SK-N-SH treated with all-trans-retinoic acid at 6 μM for 48 hours (cell line): ENCODE data around the gene ACOX3.

Experiments
- ATAC-seq: fragments of 200-7000 bp; cut with Tn5 transposase; 3 replicates; pipeline ENCODE4 v1.9.1; 2020; ENCODE audit warnings: mild to moderate bottlenecking, moderate library complexity
- ARNTL ChIP-seq: fragments of 450-650 bp; formaldehyde crosslinking; IDR thresholded peaks from 2 replicates; pipeline ENCODE4 v1.5.0; 2020; ENCODE audit warnings: low read depth, mild to moderate bottlenecking, moderate library complexity, borderline replicate concordance
- BACH2 ChIP-seq: fragments of 250-450 bp; sonication (Bioruptor Pico); IDR thresholded peaks from 2 replicates; pipeline ENCODE4 v1.9.0; 2021; ENCODE audit warnings: mild to moderate bottlenecking, borderline replicate concordance
- CSDC2 ChIP-seq: fragments of 250-450 bp; sonication (Bioruptor Pico); IDR thresholded peaks from 2 replicates; pipeline ENCODE4 v1.5.0; 2020; ENCODE audit warnings: mild to moderate bottlenecking, moderate library complexity
- ESRRG ChIP-seq: fragments of 250-450 bp; sonication (Bioruptor Pico); IDR thresholded peaks from 2 replicates; pipeline ENCODE4 v1.6.1; 2021; ENCODE audit warnings: mild to moderate bottlenecking
- GLIS3 ChIP-seq: fragments of 250-450 bp; sonication (Bioruptor Pico); IDR thresholded peaks from 2 replicates; pipeline ENCODE4 v1.5.0; 2020; ENCODE audit warnings: mild to moderate bottlenecking, moderate library complexity
- ISL1 ChIP-seq: fragments of 250-450 bp; sonication (Bioruptor Pico); IDR thresholded peaks from 2 replicates; pipeline ENCODE4 v2.1.2; 2022; ENCODE audit warnings: mild to moderate bottlenecking, moderate library complexity
- OSR1 ChIP-seq: fragments of 250-450 bp; sonication (Bioruptor Pico); IDR thresholded peaks from 2 replicates; pipeline ENCODE4 v1.8.0; 2022; ENCODE audit warnings: moderate library complexity, mild to moderate bottlenecking, inconsistent platforms
- PPARA ChIP-seq: fragments of 250-450 bp; sonication (Bioruptor Pico); IDR thresholded peaks from 2 replicates; pipeline ENCODE4 v1.5.0; 2020; ENCODE audit warnings: mild to moderate bottlenecking, borderline replicate concordance
- RARB ChIP-seq: fragments of 250-450 bp; sonication (Bioruptor Pico); IDR thresholded peaks from 2 replicates; pipeline ENCODE4 v1.8.0; 2021; ENCODE audit warnings: mild to moderate bottlenecking, moderate library complexity
- SNAI2 ChIP-seq: fragments of 250-450 bp; sonication (Bioruptor Pico); IDR thresholded peaks from 2 replicates; pipeline ENCODE4 v1.5.0; 2020; ENCODE audit warnings: mild to moderate bottlenecking, moderate library complexity
- TCF4 ChIP-seq: fragments of 250-450 bp; sonication (Bioruptor Pico); IDR thresholded peaks from 2 replicates; pipeline ENCODE4 v1.8.0; 2021; ENCODE audit warnings: mild to moderate bottlenecking, moderate library complexity, borderline replicate concordance
- TOX ChIP-seq: fragments of 250-450 bp; sonication (Bioruptor Pico); IDR thresholded peaks from 2 replicates; pipeline ENCODE4 v1.8.0; 2021; ENCODE audit warnings: mild to moderate bottlenecking, moderate library complexity, borderline replicate concordance
- ZFP3 ChIP-seq: fragments of 250-450 bp; sonication (Bioruptor Pico); IDR thresholded peaks from 2 replicates; pipeline ENCODE4 v1.5.0; 2020; ENCODE audit warnings: mild to moderate bottlenecking, moderate library complexity
- ZFP30 ChIP-seq: fragments of 450-650 bp; formaldehyde crosslinking; IDR thresholded peaks from 2 replicates; pipeline ENCODE4 v1.5.0; 2022; ENCODE audit warnings: mild to moderate bottlenecking, moderate library complexity
- ZNF565 ChIP-seq: fragments of 450-650 bp; formaldehyde crosslinking; conservative IDR thresholded peaks from 2 replicates; pipeline ENCODE4 v1.5.0; 2020; ENCODE audit warnings: low read depth, mild to moderate bottlenecking, moderate library complexity
- ZNF70 ChIP-seq: fragments of 450-650 bp; formaldehyde crosslinking; IDR thresholded peaks from 2 replicates; pipeline ENCODE4 v1.5.0; 2020; ENCODE audit warnings: mild to moderate bottlenecking, moderate library complexity
- ZNF8 ChIP-seq: fragments of 450-650 bp; formaldehyde crosslinking; IDR thresholded peaks from 2 replicates; pipeline ENCODE4 v1.5.0; 2020; ENCODE audit warnings: mild to moderate bottlenecking, moderate library complexity
- TF ChIP-seq, protein P1 (sequence below): fragments of 250-450 bp; sonication (Bioruptor Pico); IDR thresholded peaks from 2 replicates; pipeline ENCODE4 v1.5.1; 2020; ENCODE audit warnings: low read depth, mild to moderate bottlenecking, moderate library complexity
- TF ChIP-seq, protein P2 (sequence below): fragments of 250-450 bp; sonication (Bioruptor Pico); IDR thresholded peaks from 2 replicates; pipeline ENCODE4 v1.8.0; 2020; ENCODE audit warnings: mild to moderate bottlenecking, moderate library complexity, borderline replicate concordance
- TF ChIP-seq, protein P3 (sequence below): fragments of 250-450 bp; sonication (Bioruptor Pico); IDR thresholded peaks from 2 replicates; pipeline ENCODE4 v1.8.0; 2021; ENCODE audit warnings: low read depth, mild to moderate bottlenecking, moderate library complexity, borderline replicate concordance
- TF ChIP-seq, protein P4 (sequence below): fragments of 250-450 bp; sonication (Bioruptor Pico); IDR thresholded peaks from 2 replicates; pipeline ENCODE4 v1.5.0; 2020; ENCODE audit warnings: mild to moderate bottlenecking, moderate library complexity

The ACOX3 gene

DNA sequence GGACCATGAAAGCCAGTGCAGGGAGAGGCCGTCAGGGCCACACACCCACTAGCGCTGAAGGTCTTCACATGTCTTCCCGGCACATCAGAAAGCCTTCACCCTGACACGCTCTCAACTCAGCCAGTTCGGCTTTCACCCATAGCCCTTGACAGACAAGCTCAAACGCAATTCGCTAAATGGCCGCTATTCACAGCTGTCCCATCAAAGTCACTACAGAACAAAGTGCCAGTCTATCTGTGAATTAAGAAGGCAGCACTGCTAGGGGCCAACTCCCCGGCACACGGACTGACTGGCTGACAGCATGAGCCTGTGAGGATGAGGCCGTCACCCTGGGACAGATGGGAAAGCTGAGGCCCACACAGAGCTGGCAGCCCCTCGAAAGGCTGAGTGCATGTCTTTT is 45.7 kb downstream of the ACOX3 start:
- ATAC-seq: no peak
- TF ChIP-seq ZNF8 (CRISPR knock-in tag) (no peak), TOX (CRISPR knock-in tag) (no peak), PPARA (CRISPR knock-in tag) (no peak), TCF4 (no peak), OSR1 (CRISPR knock-in tag) (no peak), CSDC2 (CRISPR knock-in tag) (no peak), BACH2 (CRISPR knock-in tag) (no peak)

DNA sequence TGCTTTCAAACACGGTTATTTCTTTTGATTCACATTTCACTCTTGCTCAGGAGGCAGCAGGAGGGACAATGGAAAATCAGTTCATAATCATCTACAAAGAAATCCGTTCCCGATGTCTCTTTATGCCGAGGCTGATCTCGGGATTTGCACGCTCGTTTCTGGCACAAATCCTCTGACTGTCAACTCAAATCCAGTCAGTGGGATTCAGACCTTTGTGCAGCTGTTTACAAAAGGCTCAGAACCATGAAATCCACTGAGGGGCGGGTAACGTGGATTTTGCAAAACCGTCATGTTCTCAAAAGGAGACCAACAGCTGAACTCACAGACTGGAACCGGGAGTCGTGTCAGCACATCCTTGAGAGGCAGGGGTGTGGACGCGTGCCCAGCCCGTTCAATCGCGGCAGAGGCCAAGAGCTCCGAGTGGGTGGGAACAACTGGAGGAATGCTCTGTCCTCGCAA is 46.4 kb downstream of the ACOX3 start:
- TF ChIP-seq TCF4 (no peak), GLIS3 (no peak), PPARA (CRISPR knock-in tag) (no peak), ARNTL (CRISPR knock-in tag) (no peak), ISL1 (CRISPR knock-in tag) (no peak), CSDC2 (CRISPR knock-in tag) (no peak), ZNF8 (CRISPR knock-in tag) (no peak), BACH2 (CRISPR knock-in tag) (no peak), ESRRG (CRISPR knock-in tag) (no peak), SNAI2 (CRISPR knock-in tag) (no peak)
- TF ChIP-seq, protein P1, sequence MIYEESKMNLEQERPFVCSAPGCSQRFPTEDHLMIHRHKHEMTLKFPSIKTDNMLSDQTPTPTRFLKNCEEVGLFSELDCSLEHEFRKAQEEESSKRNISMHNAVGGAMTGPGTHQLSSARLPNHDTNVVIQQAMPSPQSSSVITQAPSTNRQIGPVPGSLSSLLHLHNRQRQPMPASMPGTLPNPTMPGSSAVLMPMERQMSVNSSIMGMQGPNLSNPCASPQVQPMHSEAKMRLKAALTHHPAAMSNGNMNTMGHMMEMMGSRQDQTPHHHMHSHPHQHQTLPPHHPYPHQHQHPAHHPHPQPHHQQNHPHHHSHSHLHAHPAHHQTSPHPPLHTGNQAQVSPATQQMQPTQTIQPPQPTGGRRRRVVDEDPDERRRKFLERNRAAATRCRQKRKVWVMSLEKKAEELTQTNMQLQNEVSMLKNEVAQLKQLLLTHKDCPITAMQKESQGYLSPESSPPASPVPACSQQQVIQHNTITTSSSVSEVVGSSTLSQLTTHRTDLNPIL (CRISPR knock-in tag): no peak
- TF ChIP-seq, protein P2, sequence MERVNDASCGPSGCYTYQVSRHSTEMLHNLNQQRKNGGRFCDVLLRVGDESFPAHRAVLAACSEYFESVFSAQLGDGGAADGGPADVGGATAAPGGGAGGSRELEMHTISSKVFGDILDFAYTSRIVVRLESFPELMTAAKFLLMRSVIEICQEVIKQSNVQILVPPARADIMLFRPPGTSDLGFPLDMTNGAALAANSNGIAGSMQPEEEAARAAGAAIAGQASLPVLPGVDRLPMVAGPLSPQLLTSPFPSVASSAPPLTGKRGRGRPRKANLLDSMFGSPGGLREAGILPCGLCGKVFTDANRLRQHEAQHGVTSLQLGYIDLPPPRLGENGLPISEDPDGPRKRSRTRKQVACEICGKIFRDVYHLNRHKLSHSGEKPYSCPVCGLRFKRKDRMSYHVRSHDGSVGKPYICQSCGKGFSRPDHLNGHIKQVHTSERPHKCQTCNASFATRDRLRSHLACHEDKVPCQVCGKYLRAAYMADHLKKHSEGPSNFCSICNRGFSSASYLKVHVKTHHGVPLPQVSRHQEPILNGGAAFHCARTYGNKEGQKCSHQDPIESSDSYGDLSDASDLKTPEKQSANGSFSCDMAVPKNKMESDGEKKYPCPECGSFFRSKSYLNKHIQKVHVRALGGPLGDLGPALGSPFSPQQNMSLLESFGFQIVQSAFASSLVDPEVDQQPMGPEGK (CRISPR knock-in tag): no peak
- TF ChIP-seq, protein P3, sequence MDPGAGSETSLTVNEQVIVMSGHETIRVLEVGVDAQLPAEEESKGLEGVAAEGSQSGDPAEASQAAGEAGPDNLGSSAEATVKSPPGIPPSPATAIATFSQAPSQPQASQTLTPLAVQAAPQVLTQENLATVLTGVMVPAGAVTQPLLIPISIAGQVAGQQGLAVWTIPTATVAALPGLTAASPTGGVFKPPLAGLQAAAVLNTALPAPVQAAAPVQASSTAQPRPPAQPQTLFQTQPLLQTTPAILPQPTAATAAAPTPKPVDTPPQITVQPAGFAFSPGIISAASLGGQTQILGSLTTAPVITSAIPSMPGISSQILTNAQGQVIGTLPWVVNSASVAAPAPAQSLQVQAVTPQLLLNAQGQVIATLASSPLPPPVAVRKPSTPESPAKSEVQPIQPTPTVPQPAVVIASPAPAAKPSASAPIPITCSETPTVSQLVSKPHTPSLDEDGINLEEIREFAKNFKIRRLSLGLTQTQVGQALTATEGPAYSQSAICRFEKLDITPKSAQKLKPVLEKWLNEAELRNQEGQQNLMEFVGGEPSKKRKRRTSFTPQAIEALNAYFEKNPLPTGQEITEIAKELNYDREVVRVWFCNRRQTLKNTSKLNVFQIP (CRISPR knock-in tag): no peak
- TF ChIP-seq, all 23 proteins: peak for 0
- no peak; the same call in 1 of the 3 replicates for ATAC-seq

DNA sequence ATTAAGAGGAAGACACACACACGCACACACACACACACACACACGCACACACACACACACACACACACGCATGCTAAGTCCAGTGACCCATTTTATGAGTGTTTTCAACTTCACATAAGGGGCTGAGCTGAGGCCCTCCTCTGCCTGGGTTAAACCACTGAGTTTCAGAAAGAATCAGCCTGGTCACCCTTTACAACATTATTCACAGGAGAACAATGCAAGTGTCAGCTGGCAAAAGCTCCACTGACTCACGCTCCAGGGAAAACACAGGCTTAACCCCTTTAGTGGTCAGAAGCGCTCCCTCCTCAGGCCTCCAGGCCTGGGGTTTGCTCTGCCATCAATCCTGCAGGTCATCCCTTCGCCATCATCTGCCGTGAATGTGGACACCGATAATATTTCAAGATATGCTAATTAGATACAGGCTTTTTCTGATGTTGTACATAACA is 46.9 kb downstream of the ACOX3 start:
- ATAC-seq: peak; percentile 98
- TF ChIP-seq, protein P4, sequence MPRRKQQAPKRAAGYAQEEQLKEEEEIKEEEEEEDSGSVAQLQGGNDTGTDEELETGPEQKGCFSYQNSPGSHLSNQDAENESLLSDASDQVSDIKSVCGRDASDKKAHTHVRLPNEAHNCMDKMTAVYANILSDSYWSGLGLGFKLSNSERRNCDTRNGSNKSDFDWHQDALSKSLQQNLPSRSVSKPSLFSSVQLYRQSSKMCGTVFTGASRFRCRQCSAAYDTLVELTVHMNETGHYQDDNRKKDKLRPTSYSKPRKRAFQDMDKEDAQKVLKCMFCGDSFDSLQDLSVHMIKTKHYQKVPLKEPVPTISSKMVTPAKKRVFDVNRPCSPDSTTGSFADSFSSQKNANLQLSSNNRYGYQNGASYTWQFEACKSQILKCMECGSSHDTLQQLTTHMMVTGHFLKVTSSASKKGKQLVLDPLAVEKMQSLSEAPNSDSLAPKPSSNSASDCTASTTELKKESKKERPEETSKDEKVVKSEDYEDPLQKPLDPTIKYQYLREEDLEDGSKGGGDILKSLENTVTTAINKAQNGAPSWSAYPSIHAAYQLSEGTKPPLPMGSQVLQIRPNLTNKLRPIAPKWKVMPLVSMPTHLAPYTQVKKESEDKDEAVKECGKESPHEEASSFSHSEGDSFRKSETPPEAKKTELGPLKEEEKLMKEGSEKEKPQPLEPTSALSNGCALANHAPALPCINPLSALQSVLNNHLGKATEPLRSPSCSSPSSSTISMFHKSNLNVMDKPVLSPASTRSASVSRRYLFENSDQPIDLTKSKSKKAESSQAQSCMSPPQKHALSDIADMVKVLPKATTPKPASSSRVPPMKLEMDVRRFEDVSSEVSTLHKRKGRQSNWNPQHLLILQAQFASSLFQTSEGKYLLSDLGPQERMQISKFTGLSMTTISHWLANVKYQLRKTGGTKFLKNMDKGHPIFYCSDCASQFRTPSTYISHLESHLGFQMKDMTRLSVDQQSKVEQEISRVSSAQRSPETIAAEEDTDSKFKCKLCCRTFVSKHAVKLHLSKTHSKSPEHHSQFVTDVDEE (CRISPR knock-in tag): peak; percentile 62; the same call in 1 of the 2 replicates
- TF ChIP-seq, protein P1 (CRISPR knock-in tag): no peak
- TF ChIP-seq TCF4: peak; percentile 48; the same call in 1 of the 2 replicates

DNA sequence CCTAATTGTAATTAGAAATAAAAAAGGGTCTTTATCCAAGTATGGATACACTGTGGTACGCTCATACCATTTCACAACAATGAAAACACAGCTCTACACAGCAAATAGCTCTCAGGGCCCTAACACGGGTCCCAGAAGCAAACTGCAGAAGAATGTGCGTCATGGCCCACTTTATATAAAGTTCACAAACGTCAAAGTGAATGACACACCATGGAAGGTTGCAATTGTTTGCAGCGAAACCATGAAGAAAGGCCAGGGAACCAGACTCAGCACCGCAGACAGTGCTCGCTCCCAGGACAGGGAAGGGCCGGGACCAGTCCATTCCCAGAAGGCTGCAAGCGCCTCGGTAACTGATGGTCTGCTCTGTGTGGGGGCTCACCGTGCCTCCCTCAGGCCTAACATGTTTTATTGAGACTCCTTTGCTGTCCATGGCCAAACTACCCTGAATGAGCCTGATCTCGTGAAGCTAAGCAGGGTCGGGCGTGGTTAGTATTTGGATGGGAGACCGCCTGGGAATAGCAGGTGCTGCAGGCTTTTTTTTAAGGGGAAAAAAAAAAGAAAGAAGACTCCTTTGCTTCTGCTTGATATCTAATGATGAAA is 47.8 kb downstream of the ACOX3 start:
- ATAC-seq: no peak
- no peak for TF ChIP-seq ZFP30
- TF ChIP-seq CSDC2 (CRISPR knock-in tag): no peak
- TF ChIP-seq, protein P1 (CRISPR knock-in tag): no peak
- no peak for TF ChIP-seq SNAI2 (CRISPR knock-in tag)
- TF ChIP-seq, protein P3 (CRISPR knock-in tag): no peak
- TF ChIP-seq RARB (CRISPR knock-in tag): no peak
- no peak for TF ChIP-seq TOX (CRISPR knock-in tag)
- no peak for TF ChIP-seq ZNF565 (CRISPR knock-in tag)
- TF ChIP-seq ZNF70 (CRISPR knock-in tag): no peak
- TF ChIP-seq PPARA (CRISPR knock-in tag): no peak
- no peak for TF ChIP-seq TCF4
- TF ChIP-seq ZFP3 (CRISPR knock-in tag): no peak
